Measurements from ENCODE around the gene ALDOB.

ALDOB gene

GRCh38 chr9:101435601-101436079, at the start of gene ALDOB:
Gene ALDOB (minus strand): TSS chr9:101435774. CDS start chr9:101430887, 4,887 bp downstream.
- no peak for DNase-seq (ENCODE audit: low spot score)

GRCh38 chr9:101484046-101484445, 48.5 kb upstream of the ALDOB start:
- DNase-seq (ENCODE audit: low spot score): no peak

GRCh38 chr9:101481261-101481660, 45.7 kb upstream of the ALDOB start:
- DNase-seq (ENCODE audit: low spot score): no peak

GRCh38 chr9:101480386-101480785, 44.8 kb upstream of the ALDOB start:
- no peak for DNase-seq (ENCODE audit: low spot score)

- no peak for DNase-seq (ENCODE audit: low spot score)
Observed at GRCh38 chr9:101479338-101480030, 43.9 kb upstream of the ALDOB start.

GRCh38 chr9:101478906-101479305, 43.3 kb upstream of the ALDOB start:
- no peak for DNase-seq (ENCODE audit: low spot score)

- DNase-seq (ENCODE audit: low spot score): no peak
Observed at GRCh38 chr9:101478444-101478843, 42.9 kb upstream of the ALDOB start.

GRCh38 chr9:101477736-101478135, 42.2 kb upstream of the ALDOB start:
- peak; percentile 47 for DNase-seq (ENCODE audit: low spot score)

- DNase-seq (ENCODE audit: low spot score): no peak
Observed at GRCh38 chr9:101477214-101477613, 41.6 kb upstream of the ALDOB start.

- no peak for DNase-seq (ENCODE audit: low spot score)
Observed at GRCh38 chr9:101476576-101477208, 41.1 kb upstream of the ALDOB start.

GRCh38 chr9:101472891-101473290, 37.3 kb upstream of the ALDOB start:
- DNase-seq (ENCODE audit: low spot score): no peak

GRCh38 chr9:101470929-101471328, 35.4 kb upstream of the ALDOB start:
- no peak for DNase-seq (ENCODE audit: low spot score)

GRCh38 chr9:101470021-101470420, 34.4 kb upstream of the ALDOB start:
- DNase-seq (ENCODE audit: low spot score): no peak

- no peak for DNase-seq (ENCODE audit: low spot score)
Observed at GRCh38 chr9:101469026-101469425, 33.5 kb upstream of the ALDOB start.

- no peak for DNase-seq (ENCODE audit: low spot score)
Observed at GRCh38 chr9:101468116-101468515, 32.5 kb upstream of the ALDOB start.

GRCh38 chr9:101467690-101468089, 32.1 kb upstream of the ALDOB start:
- no peak for DNase-seq (ENCODE audit: low spot score)

GRCh38 chr9:101466863-101467262, 31.3 kb upstream of the ALDOB start:
- DNase-seq (ENCODE audit: low spot score): no peak

- peak; percentile 83 for DNase-seq (ENCODE audit: low spot score)
Observed at GRCh38 chr9:101465326-101465915, 29.8 kb upstream of the ALDOB start.

GRCh38 chr9:101463397-101463796, 27.8 kb upstream of the ALDOB start:
- DNase-seq (ENCODE audit: low spot score): no peak

- no peak for DNase-seq (ENCODE audit: low spot score)
Observed at GRCh38 chr9:101462558-101462957, 27.0 kb upstream of the ALDOB start.

- no peak for DNase-seq (ENCODE audit: low spot score)
Observed at GRCh38 chr9:101460965-101461364, 25.4 kb upstream of the ALDOB start.

GRCh38 chr9:101458963-101459631, 23.5 kb upstream of the ALDOB start:
- peak; percentile 70 for DNase-seq (ENCODE audit: low spot score)

- no peak for DNase-seq (ENCODE audit: low spot score)
Observed at GRCh38 chr9:101457003-101457402, 21.4 kb upstream of the ALDOB start.
